GM21528 (cell line): ENCODE results near the gene ARHGAP15.

Experiments used
- ATAC-seq: cut with Tn5 transposase; IDR thresholded peaks from one replicate; pipeline ENCODE4 v1.9.1; 2021; ENCODE audit warnings: mild to moderate bottlenecking, moderate library complexity; ENCODE audit not compliant: unreplicated experiment, low FRiP score

Gene ARHGAP15

DNA sequence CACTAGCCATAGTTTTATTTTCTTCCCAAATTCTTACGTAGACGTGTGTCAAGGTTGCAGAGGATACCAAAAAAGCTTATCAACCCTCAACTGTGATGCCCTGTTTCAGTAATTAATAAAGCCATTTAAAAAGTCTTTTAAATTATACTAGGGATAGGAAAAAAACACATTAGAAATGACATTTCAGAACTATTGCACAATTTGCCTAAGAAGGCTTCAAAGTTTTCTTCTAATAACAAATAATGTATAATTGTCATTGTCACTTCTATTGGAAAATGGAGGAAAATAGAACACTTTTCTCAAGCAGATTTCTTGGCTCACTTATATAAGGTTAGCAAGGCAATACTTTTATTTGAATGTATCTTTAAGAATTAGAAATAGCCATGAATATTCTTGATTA, 253.8 kb downstream of the ARHGAP15 start:
- ATAC-seq = no peak

DNA sequence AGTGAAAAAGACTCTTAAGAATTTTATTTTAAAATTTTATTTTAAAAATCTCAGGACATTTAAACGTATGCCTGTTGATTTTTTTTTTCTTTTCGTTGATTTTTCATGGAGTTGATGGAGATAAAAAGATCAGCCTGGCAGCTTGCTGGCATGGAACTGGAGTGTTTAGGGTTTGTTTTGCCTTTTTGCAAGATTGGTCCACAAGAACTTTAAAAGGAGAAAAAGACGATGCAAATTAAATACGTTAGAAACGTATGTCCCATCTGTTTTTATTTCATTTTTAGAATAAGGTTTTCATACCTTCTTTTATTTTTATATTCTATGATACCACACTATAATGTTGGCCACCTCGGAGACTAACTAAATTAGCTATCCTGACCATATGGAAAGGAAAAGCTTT, 254.9 kb downstream of the ARHGAP15 start:
- ATAC-seq = no peak

- no peak for ATAC-seq
These were observed 261.0 kb downstream of the ARHGAP15 start for GRCh38 chr2:143390171-143390570.

- ATAC-seq = no peak
These were observed 263.1 kb downstream of the ARHGAP15 start for GRCh38 chr2:143392358-143392757.

- ATAC-seq = no peak
These were observed 264.8 kb downstream of the ARHGAP15 start for GRCh38 chr2:143394062-143394461.

DNA sequence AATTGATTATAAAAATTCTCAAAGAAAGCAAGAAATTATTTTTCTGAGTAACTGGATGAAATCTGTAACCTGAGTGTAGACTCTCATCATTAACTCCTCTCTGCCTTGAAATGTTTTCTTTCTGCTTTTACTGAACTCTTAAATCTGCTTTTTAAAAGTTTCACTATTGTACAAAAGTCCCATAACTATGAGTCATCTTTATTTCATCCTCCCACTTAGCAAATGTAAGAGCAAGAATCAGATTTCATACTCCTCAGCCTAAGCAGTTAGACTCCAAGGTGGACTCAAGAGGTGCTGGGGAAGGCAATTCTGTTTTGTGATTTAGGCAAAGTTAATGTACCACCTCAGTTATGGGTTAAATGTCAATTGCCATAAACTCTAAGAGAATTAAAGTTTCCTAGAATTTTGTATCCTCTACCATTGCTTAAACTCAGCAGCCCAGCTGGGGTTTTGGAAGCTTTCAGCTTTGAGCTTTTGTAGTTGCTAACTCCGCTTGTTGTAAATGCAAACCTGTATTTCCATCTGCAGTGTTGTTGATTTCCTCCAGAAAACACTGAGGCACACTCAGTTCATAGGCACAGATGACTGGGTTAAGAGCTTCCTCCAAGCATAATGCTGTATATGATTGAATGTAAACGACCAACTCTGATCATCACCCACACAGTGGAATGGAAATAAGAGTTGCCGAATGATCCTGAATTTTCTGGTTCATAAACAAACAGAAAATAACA, 268.8 kb downstream of the ARHGAP15 start:
- ATAC-seq = no peak

- no peak for ATAC-seq
These were observed 269.6 kb downstream of the ARHGAP15 start for GRCh38 chr2:143398781-143399180.

GRCh38 chr2:143399631-143400069, 270.4 kb downstream of the ARHGAP15 start:
- no peak for ATAC-seq

GRCh38 chr2:143401861-143402260, 272.6 kb downstream of the ARHGAP15 start:
- no peak for ATAC-seq

- ATAC-seq = no peak
These were observed 273.2 kb downstream of the ARHGAP15 start for GRCh38 chr2:143402451-143402850.

GRCh38 chr2:143410082-143410897, 281.1 kb downstream of the ARHGAP15 start:
- no peak for ATAC-seq

DNA sequence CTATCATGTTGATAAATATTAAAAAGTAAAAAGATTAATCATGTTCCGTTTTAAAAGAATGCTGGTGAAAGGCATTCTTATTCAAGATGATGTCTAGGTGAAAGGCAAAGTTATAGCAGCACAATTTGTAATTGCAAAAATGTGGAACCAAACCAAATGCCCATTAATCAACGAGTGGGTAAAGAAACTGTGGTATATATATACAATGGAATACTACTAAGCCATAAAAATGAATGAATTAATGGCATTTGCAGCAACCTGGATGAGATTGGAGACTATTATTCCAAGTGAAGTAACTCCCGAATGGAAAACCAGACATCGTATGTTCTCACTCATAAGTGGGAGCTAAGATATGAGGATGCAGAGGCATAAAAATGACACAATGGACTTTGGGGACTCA, 286.4 kb downstream of the ARHGAP15 start:
- ATAC-seq = no peak

- no peak for ATAC-seq
These were observed 288.2 kb downstream of the ARHGAP15 start for GRCh38 chr2:143417428-143417827.

DNA sequence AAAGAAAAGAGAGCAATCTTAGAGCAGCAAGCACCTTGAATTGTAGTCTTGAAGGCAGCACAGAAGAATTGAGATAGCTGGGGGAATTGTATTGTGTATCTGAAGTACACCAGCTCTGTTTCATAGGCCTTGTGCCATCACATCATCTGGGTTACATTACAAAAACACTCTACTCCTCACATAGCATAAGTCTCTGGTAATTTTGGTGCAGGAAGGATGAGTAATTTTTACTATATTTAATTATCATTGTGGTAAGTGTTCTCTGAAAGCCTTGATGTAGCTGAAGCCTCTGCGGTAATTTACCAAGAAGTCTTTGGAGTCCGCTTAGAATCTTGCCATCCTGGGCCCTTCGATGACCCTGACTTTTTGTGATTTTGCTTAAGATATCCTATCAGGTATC, 291.1 kb downstream of the ARHGAP15 start:
- no peak for ATAC-seq

GRCh38 chr2:143422681-143423080, 293.5 kb downstream of the ARHGAP15 start:
- peak; percentile 87 for ATAC-seq

DNA sequence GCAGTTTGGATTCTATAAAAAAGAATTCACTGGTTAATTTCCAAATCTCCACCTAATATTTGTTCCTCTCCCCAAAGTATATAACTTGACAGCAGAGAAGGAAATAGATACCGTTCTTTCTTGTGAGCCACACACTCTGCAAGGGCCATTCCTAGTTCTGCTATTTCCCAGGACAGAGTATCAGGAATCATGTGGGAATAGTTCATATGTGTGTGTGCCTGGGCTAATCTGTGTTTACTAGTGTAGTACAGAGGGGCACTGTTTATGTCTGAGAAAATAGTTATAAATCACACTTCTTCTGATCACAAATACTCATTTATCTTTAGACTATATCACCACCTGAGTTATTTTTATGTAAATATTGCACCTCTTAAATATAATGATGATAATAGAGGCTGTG, 296.7 kb downstream of the ARHGAP15 start:
- ATAC-seq = no peak

GRCh38 chr2:143426296-143426695, 297.1 kb downstream of the ARHGAP15 start:
- ATAC-seq = no peak

DNA sequence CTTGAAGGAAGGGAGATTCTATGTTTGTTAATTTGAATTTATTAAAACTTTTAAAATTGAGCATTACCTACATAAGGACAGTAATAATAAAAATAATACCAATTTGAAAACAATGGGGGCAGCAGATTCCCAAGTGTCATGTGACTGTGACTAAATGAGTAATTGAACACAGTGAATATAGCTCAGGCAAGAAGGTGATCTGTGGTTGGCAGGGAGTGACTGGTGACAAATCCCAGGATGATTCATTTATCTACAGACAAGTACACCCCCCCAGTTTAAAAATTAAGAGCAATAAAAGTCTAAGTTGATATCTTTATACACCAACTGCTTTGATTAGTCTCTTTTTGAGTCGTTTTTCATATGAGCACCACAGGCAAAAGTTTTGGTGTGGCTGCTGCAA, 299.5 kb downstream of the ARHGAP15 start:
- ATAC-seq = no peak

- no peak for ATAC-seq
These were observed 300.9 kb downstream of the ARHGAP15 start for GRCh38 chr2:143429932-143430679.

DNA sequence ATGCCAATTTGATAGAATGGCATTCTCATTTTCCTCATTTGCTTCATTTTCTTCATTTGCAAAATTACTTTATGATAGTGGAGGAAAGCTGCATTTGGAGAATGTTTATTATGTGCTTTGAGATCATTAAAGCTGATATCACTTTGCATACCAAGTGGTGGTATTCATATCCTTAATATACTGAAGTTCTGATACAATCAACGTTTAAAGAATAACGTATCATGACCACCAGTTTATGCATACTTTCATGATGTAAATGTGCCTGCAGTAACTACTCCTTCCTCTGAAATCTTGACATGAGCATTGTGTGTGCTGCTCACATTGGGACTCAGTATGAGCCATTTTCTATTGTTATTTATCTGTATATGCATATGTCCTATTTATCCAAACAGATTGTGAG, 302.1 kb downstream of the ARHGAP15 start:
- ATAC-seq = no peak

GRCh38 chr2:143433251-143433650, 304.0 kb downstream of the ARHGAP15 start:
- ATAC-seq = no peak
